ENCODE results near the gene C3orf20.

DNA sequence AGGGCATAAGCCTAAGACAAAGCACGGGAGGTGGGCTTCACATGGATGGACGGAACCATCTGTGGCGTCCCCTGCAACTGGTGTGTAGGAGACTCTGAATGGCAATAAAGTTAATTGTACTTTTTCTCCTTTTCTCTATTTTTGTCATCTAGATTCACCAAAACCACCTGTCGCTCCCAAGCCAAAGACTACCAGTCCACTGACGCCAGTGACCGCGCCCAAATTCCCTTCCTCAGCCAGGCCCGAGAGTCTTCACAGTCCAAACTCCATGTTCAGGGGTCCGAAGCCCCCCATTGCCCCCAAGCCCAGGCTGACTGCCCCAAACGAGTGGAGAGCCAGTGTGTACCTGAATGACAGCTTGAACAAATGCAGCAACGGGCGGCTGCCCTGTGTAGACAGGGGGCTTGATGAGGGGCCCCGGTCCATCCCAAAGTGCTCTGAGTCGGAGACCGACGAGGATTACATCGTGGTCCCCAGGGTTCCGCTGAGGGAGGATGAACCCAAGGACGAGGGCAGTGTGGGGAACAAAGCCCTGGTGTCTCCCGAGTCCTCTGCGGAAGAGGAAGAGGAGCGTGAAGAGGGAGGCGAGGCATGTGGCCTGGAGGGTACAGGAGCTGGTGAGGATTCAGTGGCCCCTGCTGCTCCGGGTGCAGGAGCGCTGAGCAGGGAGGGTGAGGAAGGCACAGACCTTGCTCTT, 144.0 kb downstream of the C3orf20 start, which contains the start of gene FGD5:
- TF ChIP-seq POLR2A (IDR thresholded peaks at IDR 0.05; ENCODE audit: low read length) (no peak), GATA1 (IDR thresholded peaks at IDR 0.05; ENCODE audit: low read depth, low read length) (no peak)

Measured in erythroblast (primary cell).